ENCODE measurements around the gene COL4A4. TPM values are rescaled to one million over a fixed set of nuclear protein-coding genes. Genes with fewer than 3 reads are reported as not detected.
A peak's percentile ranks its signal among the peaks of the same experiment; 100 is the strongest.

COL4A4 gene
- total and polyA plus RNA-seq, 2 experiments from 2014 or later = 0.47 to 3.0 TPM

GRCh38 chr2:227117027-227117426 lies 47.0 kb downstream of the COL4A4 start:
- Histone ChIP-seq H3K27me3 (no peaks in the 10 kb centered on the region), H3K4me1 (ENCODE audit: insufficient read depth) (no peaks in the 10 kb centered on the region), H3K79me2 (no peaks in the 10 kb centered on the region), H3K36me3 (replicated peaks; ENCODE audit: insufficient read depth, low read depth) (no peaks in the 10 kb centered on the region), H3K27ac (no peak overlapping the region), H3K9me2 (replicated peaks; ENCODE audit: insufficient read depth) (no peaks in the 10 kb centered on the region), H3K9me3 (ENCODE audit: low read depth) (no peaks in the 10 kb centered on the region), H4K20me1 (ENCODE audit: insufficient read depth, poor library complexity, severe bottlenecking) (no peaks in the 10 kb centered on the region), H2AFZ (no peak overlapping the region), H3K4me2 (no peak overlapping the region), H3K4me3 (no peak overlapping the region)
- no peak for DNase-seq (ENCODE audit: low spot score)
- no peak for TF ChIP-seq EZH2phosphoT487 (IDR thresholded peaks at IDR 0.05; ENCODE audit: low read depth, severe bottlenecking, unreplicated experiment)
- no peak for TF ChIP-seq CTCF (IDR thresholded peaks at IDR 0.05; ENCODE audit: poor library complexity)
- TF ChIP-seq EZH2 (IDR thresholded peaks at IDR 0.05; ENCODE audit: borderline replicate concordance) = no peak
- 96% methylated on average over 1 of the region's 1 CpG for WGBS (ENCODE audit: low lambda C conversion rate, missing lambda C conversion rate)

- Histone ChIP-seq H3K4me1 (ENCODE audit: insufficient read depth) (no peaks in the 10 kb centered on the region), H3K4me3 (no peak overlapping the region), H3K4me2 (no peak overlapping the region), H3K27me3 (no peaks in the 10 kb centered on the region), H4K20me1 (ENCODE audit: insufficient read depth, poor library complexity, severe bottlenecking) (no peaks in the 10 kb centered on the region), H3K9me2 (replicated peaks; ENCODE audit: insufficient read depth) (no peaks in the 10 kb centered on the region), H3K9me3 (ENCODE audit: low read depth) (no peaks in the 10 kb centered on the region), H3K27ac (no peak overlapping the region), H3K36me3 (replicated peaks; ENCODE audit: insufficient read depth, low read depth) (no peaks in the 10 kb centered on the region), H2AFZ (no peak overlapping the region), H3K79me2 (no peaks in the 10 kb centered on the region)
- TF ChIP-seq EZH2 (IDR thresholded peaks at IDR 0.05; ENCODE audit: borderline replicate concordance) (no peak), EZH2phosphoT487 (IDR thresholded peaks at IDR 0.05; ENCODE audit: low read depth, severe bottlenecking, unreplicated experiment) (no peak), CTCF (IDR thresholded peaks at IDR 0.05; ENCODE audit: poor library complexity) (no peak)
- WGBS (ENCODE audit: low lambda C conversion rate, missing lambda C conversion rate) = 67% methylated on average over 5 of the region's 5 CpGs
- DNase-seq (ENCODE audit: low spot score) = no peak
Observed at GRCh38 chr2:227115761-227116160, 48.2 kb downstream of the COL4A4 start.

- TF ChIP-seq CTCF (IDR thresholded peaks at IDR 0.05; ENCODE audit: poor library complexity) (peak; percentile 89), EZH2 (IDR thresholded peaks at IDR 0.05; ENCODE audit: borderline replicate concordance) (no peak)
- peak; percentile 78 for DNase-seq (ENCODE audit: low spot score)
- no peaks in the 10 kb centered on the region for H3K27me3 ChIP-seq
- no peaks in the 10 kb centered on the region for H3K4me1 ChIP-seq (ENCODE audit: insufficient read depth)
- no peaks in the 10 kb centered on the region for H3K79me2 ChIP-seq
- H3K4me3 ChIP-seq = no peak overlapping the region
- H3K9me3 ChIP-seq (ENCODE audit: low read depth) = no peaks in the 10 kb centered on the region
- H3K27ac ChIP-seq = no peak overlapping the region
- H3K9me2 ChIP-seq (replicated peaks; ENCODE audit: insufficient read depth) = no peaks in the 10 kb centered on the region
- H4K20me1 ChIP-seq (ENCODE audit: insufficient read depth, poor library complexity, severe bottlenecking) = no peaks in the 10 kb centered on the region
- no peak overlapping the region for H2AFZ ChIP-seq
- no peaks in the 10 kb centered on the region for H3K36me3 ChIP-seq (replicated peaks; ENCODE audit: insufficient read depth, low read depth)
- WGBS (ENCODE audit: low lambda C conversion rate, missing lambda C conversion rate) = 77% methylated on average over 9 of the region's 9 CpGs
- H3K4me2 ChIP-seq = peak overlapping the region; percentile 10
Observed at GRCh38 chr2:227106845-227107759, 56.9 kb downstream of the COL4A4 start.
